PFSK-1 (cell line): ENCODE results near the gene UMOD.

Experiments
- POLR2AphosphoS5 ChIP-seq: IDR thresholded peaks from 2 replicates; pipeline ENCODE4 v1.6.1; 2012; ENCODE audit warnings: low read depth, mild to moderate bottlenecking, control low read depth, low read length, moderate library complexity
- REST ChIP-seq, 2 experiments: IDR thresholded peaks; 2 replicates each; pipeline versions ENCODE4 v1.6.1 to v1.8.0; 2011 to 2012; ENCODE audit warnings: low read depth in 2 of 2, low read length in 2 of 2, control low read depth in 1 of 2, inconsistent platforms in 1 of 2, mild to moderate bottlenecking in 1 of 2, moderate library complexity in 1 of 2; ENCODE audit not compliant: insufficient read depth in 1 of 2
- SIN3A ChIP-seq: IDR thresholded peaks from 2 replicates; pipeline ENCODE4 v1.6.1; 2012; ENCODE audit warnings: mild to moderate bottlenecking, low read length, moderate library complexity, borderline replicate concordance; ENCODE audit not compliant: insufficient read depth
- TAF1 ChIP-seq: IDR thresholded peaks from 2 replicates; pipeline ENCODE4 v1.6.1; 2012; ENCODE audit warnings: low read length, control low read depth, borderline replicate concordance; ENCODE audit not compliant: insufficient read depth

GRCh38 chr16:20372701-20373100 lies 20.2 kb upstream of the UMOD start:
- TF ChIP-seq TAF1 (no peak), POLR2AphosphoS5 (no peak), REST (IDR thresholded peaks at IDR 0.05; ENCODE audit: insufficient read depth in 1 of 2, low read depth in 2 of 2, low read length in 2 of 2) (no peak), SIN3A (no peak)
